Femur (tissue), 1 donor: ENCODE data around the gene RFTN1.

Source experiments
- DNase-seq: peaks from one replicate; pipeline ENCODE4 v3.0.0-alpha.2; 2017

RFTN1 gene

GRCh38 chr3:16462679-16463078 lies 50.8 kb downstream of the RFTN1 start:
- no peak for DNase-seq

- no peak for DNase-seq
Measured at GRCh38 chr3:16461463-16462245, 51.8 kb downstream of the RFTN1 start.

GRCh38 chr3:16460886-16461285 lies 52.6 kb downstream of the RFTN1 start:
- DNase-seq, result no peak

GRCh38 chr3:16460273-16460672 lies 53.2 kb downstream of the RFTN1 start:
- no peak for DNase-seq

- no peak for DNase-seq
Measured at GRCh38 chr3:16456784-16457415, 56.6 kb downstream of the RFTN1 start.

GRCh38 chr3:16455966-16456365 lies 57.5 kb downstream of the RFTN1 start:
- no peak for DNase-seq

GRCh38 chr3:16455001-16455400 lies 58.5 kb downstream of the RFTN1 start:
- DNase-seq, result no peak

GRCh38 chr3:16452261-16452660 lies 61.2 kb downstream of the RFTN1 start:
- DNase-seq, result no peak

GRCh38 chr3:16449369-16449768 lies 64.1 kb downstream of the RFTN1 start:
- no peak for DNase-seq

GRCh38 chr3:16448639-16449070 lies 64.8 kb downstream of the RFTN1 start:
- peak; percentile 78 for DNase-seq

GRCh38 chr3:16447135-16447534 lies 66.4 kb downstream of the RFTN1 start:
- DNase-seq, result no peak

- no peak for DNase-seq
Measured at GRCh38 chr3:16444344-16444743, 69.2 kb downstream of the RFTN1 start.

- no peak for DNase-seq
Measured at GRCh38 chr3:16442730-16443129, 70.8 kb downstream of the RFTN1 start.

- DNase-seq, result no peak
Measured at GRCh38 chr3:16441371-16441875, 72.1 kb downstream of the RFTN1 start.

- no peak for DNase-seq
Measured at GRCh38 chr3:16439848-16440708, 73.4 kb downstream of the RFTN1 start.

- no peak for DNase-seq
Measured at GRCh38 chr3:16439163-16439847, 74.2 kb downstream of the RFTN1 start.

GRCh38 chr3:16437640-16438039 lies 75.9 kb downstream of the RFTN1 start:
- no peak for DNase-seq

- DNase-seq, result no peak
Measured at GRCh38 chr3:16433701-16434151, 79.8 kb downstream of the RFTN1 start.

- no peak for DNase-seq
Measured at GRCh38 chr3:16432714-16433113, 80.8 kb downstream of the RFTN1 start.

- DNase-seq, result no peak
Measured at GRCh38 chr3:16430717-16431630, 82.5 kb downstream of the RFTN1 start.

GRCh38 chr3:16429086-16429485 lies 84.4 kb downstream of the RFTN1 start:
- no peak for DNase-seq
